Measurements from ENCODE around the gene RAET1L. TPM values are rescaled to one million over a fixed set of nuclear protein-coding genes. Genes with fewer than 3 reads are reported as not detected.

The RAET1L gene
- total and polyA plus RNA-seq, 9 of the 15 experiments (the other 6 are each of a cell fraction or from before 2014, with no cell fraction given): not detected

DNA sequence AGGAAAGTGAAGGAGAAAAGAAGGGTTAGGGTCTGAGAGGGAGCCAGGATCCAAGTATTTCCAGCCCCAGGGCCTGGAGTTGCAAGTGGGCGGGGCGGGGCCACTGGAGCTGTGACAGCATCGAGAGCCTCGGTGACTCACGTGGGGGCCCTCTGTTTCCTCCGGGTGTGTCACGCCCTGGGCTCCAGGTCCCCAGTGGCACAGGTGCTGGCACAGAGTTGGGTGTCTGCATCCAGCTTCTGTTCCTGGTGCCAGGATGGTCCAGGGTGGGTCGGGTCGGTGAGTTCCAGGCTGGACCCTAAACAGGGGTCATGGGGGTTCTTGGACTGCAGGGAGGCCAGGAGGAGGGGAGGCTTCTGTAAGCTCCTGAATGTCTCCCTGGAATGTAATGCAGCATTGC lies 16.7 kb downstream of the RAET1L start:
- Histone ChIP-seq H3K36me3 (ENCODE audit: control insufficient read depth, insufficient read depth, low read length) (no peaks in the 10 kb centered on the region), H3K9ac (ENCODE audit: insufficient read depth in 1 of 2, low read depth in 2 of 2, low read length in 2 of 2) (peak overlapping the region in 1 of 2 experiments; percentile 83; a peak in 2 of 4 replicates), H2AFZ (ENCODE audit: low read depth, low read length) (peak overlapping the region; percentile 52), H3K4me3 (no peak overlapping the region), H3K9me3 (replicated peaks; ENCODE audit: control insufficient read depth, insufficient read depth, low read depth, low read length) (no peaks in the 10 kb centered on the region), H3K27ac (ENCODE audit: extremely low read depth, low read depth, low read length) (no peak overlapping the region), H3K79me2 (ENCODE audit: control insufficient read depth, insufficient read depth, low read length) (no peaks in the 10 kb centered on the region), H3K27me3 (ENCODE audit: control insufficient read depth in 2 of 2, insufficient read depth in 2 of 2, low read length in 2 of 2) (peaks cover 2 to 15% of the 10 kb centered on the region in 2 experiments; a peak in 4 of 5 replicates), H4K20me1 (replicated peaks; ENCODE audit: control insufficient read depth, insufficient read depth, low read length) (no peaks in the 10 kb centered on the region), H3K4me1 (replicated peaks in 1 of 2; ENCODE audit: control insufficient read depth in 2 of 2, insufficient read depth in 2 of 2, low read length in 2 of 2) (peaks cover 16 to 36% of the 10 kb centered on the region in 2 experiments), H3K9me1 (ENCODE audit: control insufficient read depth, insufficient read depth, low read length) (peaks cover 5% of the 10 kb centered on the region), H3K4me2 (ENCODE audit: insufficient read depth, low read length) (no peak overlapping the region; the same call in 1 of the 2 replicates)
- intact Hi-C loops (cut with micrococcal nuclease) (loop anchor here (10.0 kb wide), 2 partner anchors 444 to 806 kb away; partner anchors contain the start of gene GINM1), in situ Hi-C loops (cut with MboI) (loop anchor here (5.0 kb wide), 1 partner anchor 71 kb away; no protein-coding TSS in a partner anchor)
- BruUV-seq (replicated peaks): no TSS peak
- WGBS (ENCODE audit: insufficient coverage, low coverage, missing lambda C conversion rate): under 1% methylated on average over 9 of the region's 9 CpGs
- FAIRE-seq (no peak), ATAC-seq (no peak), DNase-seq (ENCODE audit: extremely low read depth in 1 of 4, low spot score in 3 of 4) (peak; percentile 59 to 70 (median 64))
- ChIA-PET POLR2A (interaction anchor here (0.6 kb wide), 1 partner anchor 24 kb away, joined by 3 read pairs; no protein-coding TSS in a partner anchor), CTCF (ENCODE audit: low intra/inter-chr PET ratio) (no interaction called here)
- TF ChIP-seq CBFB (CRISPR knock-in tag; IDR thresholded peaks at IDR 0.05) (no peak), TAF9B (IDR thresholded peaks at IDR 0.05; ENCODE audit: partially characterized antibody) (no peak), STAT5A (IDR thresholded peaks at IDR 0.05; ENCODE audit: borderline replicate concordance, low read length) (no peak), MAZ (CRISPR knock-in tag; conservative IDR thresholded peaks at IDR 0.05 in 1 of 2, IDR thresholded peaks at IDR 0.05 in 1 of 2) (peak in 1 of 2 experiments; percentile 53; a peak in 2 of 4 replicates), PURB (CRISPR knock-in tag; IDR thresholded peaks at IDR 0.05; ENCODE audit: low read depth) (no peak), CEBPG (CRISPR knock-in tag; IDR thresholded peaks at IDR 0.05) (no peak), CEBPG (tag; conservative IDR thresholded peaks at IDR 0.05 in 1 of 2, IDR thresholded peaks at IDR 0.05 in 1 of 2) (no peak), BHLHE40 (IDR thresholded peaks at IDR 0.05; ENCODE audit: low read length) (peak; percentile 51; the same call in 1 of the 2 replicates), NUFIP1 (IDR thresholded peaks at IDR 0.05; ENCODE audit: partially characterized antibody) (no peak), FOXJ2 (tag; IDR thresholded peaks at IDR 0.05) (no peak)
- TF ChIP-seq, protein P1, sequence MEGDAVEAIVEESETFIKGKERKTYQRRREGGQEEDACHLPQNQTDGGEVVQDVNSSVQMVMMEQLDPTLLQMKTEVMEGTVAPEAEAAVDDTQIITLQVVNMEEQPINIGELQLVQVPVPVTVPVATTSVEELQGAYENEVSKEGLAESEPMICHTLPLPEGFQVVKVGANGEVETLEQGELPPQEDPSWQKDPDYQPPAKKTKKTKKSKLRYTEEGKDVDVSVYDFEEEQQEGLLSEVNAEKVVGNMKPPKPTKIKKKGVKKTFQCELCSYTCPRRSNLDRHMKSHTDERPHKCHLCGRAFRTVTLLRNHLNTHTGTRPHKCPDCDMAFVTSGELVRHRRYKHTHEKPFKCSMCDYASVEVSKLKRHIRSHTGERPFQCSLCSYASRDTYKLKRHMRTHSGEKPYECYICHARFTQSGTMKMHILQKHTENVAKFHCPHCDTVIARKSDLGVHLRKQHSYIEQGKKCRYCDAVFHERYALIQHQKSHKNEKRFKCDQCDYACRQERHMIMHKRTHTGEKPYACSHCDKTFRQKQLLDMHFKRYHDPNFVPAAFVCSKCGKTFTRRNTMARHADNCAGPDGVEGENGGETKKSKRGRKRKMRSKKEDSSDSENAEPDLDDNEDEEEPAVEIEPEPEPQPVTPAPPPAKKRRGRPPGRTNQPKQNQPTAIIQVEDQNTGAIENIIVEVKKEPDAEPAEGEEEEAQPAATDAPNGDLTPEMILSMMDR (IDR thresholded peaks at IDR 0.05 in 2 of 3, conservative IDR thresholded peaks at IDR 0.05 in 1 of 3; ENCODE audit: insufficient read depth in 2 of 3, low read depth in 1 of 3, low read length in 3 of 3): no peak
- TF ChIP-seq, protein P2, sequence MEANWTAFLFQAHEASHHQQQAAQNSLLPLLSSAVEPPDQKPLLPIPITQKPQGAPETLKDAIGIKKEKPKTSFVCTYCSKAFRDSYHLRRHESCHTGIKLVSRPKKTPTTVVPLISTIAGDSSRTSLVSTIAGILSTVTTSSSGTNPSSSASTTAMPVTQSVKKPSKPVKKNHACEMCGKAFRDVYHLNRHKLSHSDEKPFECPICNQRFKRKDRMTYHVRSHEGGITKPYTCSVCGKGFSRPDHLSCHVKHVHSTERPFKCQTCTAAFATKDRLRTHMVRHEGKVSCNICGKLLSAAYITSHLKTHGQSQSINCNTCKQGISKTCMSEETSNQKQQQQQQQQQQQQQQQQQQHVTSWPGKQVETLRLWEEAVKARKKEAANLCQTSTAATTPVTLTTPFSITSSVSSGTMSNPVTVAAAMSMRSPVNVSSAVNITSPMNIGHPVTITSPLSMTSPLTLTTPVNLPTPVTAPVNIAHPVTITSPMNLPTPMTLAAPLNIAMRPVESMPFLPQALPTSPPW (CRISPR knock-in tag; IDR thresholded peaks at IDR 0.05): 0 out of 2 replicates have a peak, but pooled peaks have one; percentile 16
- TF ChIP-seq, protein P3, sequence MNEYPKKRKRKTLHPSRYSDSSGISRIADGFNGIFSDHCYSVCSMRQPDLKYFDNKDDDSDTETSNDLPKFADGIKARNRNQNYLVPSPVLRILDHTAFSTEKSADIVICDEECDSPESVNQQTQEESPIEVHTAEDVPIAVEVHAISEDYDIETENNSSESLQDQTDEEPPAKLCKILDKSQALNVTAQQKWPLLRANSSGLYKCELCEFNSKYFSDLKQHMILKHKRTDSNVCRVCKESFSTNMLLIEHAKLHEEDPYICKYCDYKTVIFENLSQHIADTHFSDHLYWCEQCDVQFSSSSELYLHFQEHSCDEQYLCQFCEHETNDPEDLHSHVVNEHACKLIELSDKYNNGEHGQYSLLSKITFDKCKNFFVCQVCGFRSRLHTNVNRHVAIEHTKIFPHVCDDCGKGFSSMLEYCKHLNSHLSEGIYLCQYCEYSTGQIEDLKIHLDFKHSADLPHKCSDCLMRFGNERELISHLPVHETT (CRISPR knock-in tag; conservative IDR thresholded peaks at IDR 0.05 in 1 of 2, IDR thresholded peaks at IDR 0.05 in 1 of 2): no peak
- TF ChIP-seq, protein P4, sequence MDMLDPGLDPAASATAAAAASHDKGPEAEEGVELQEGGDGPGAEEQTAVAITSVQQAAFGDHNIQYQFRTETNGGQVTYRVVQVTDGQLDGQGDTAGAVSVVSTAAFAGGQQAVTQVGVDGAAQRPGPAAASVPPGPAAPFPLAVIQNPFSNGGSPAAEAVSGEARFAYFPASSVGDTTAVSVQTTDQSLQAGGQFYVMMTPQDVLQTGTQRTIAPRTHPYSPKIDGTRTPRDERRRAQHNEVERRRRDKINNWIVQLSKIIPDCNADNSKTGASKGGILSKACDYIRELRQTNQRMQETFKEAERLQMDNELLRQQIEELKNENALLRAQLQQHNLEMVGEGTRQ (CRISPR knock-in tag; IDR thresholded peaks at IDR 0.05): 0 out of 2 replicates have a peak, but pooled peaks have one; percentile 25

All from K562 (cell line).